Dendritic cell treated with granulocyte-macrophage colony-stimulating factor and Interleukin-4, amounts not matched to agents 40 ng/mL and 50 ng/mL, for 4 days (primary cell): ENCODE results near the gene ARL17A.
"Not testable (repeated sequence)": the region's sequence is repeated elsewhere in the genome, so short reads cannot be mapped to it uniquely, and the experiment has no call there.

Source experiments
- H3K27ac Mint-ChIP-seq: one replicate; pipeline ENCODE4 v1.8.0; 2022; ENCODE audit warnings: mild to moderate bottlenecking, mixed read lengths
- H3K27me3 Mint-ChIP-seq: one replicate; pipeline ENCODE4 v1.8.0; 2022; ENCODE audit warnings: mild to moderate bottlenecking, mixed read lengths
- H3K36me3 Mint-ChIP-seq: one replicate; pipeline ENCODE4 v1.8.0; 2022; ENCODE audit warnings: low read depth, mixed read lengths
- H3K4me1 Mint-ChIP-seq: one replicate; pipeline ENCODE4 v1.8.0; 2022; ENCODE audit warnings: low read depth, mixed read lengths
- H3K4me3 Mint-ChIP-seq: one replicate; pipeline ENCODE4 v1.8.0; 2022; ENCODE audit warnings: mild to moderate bottlenecking, moderate library complexity, mixed read lengths
- H3K9me3 Mint-ChIP-seq: one replicate; pipeline ENCODE4 v1.8.0; 2022; ENCODE audit warnings: mixed read lengths
- intact Hi-C: fragments of 100-400 bp; cut with micrococcal nuclease; formaldehyde crosslinking; loops from one replicate; pipeline ENCODE4 v1.15.0; 2022

Gene ARL17A

GRCh38 chr17:46481310-46481709 lies 98.2 kb downstream of the ARL17A start:
- H3K9me3 Mint-ChIP-seq, H3K27me3 Mint-ChIP-seq, H3K4me1 Mint-ChIP-seq: not testable (repeated sequence)

GRCh38 chr17:46478823-46479222 lies 100.7 kb downstream of the ARL17A start:
- H3K9me3 Mint-ChIP-seq, H3K27ac Mint-ChIP-seq, H3K36me3 Mint-ChIP-seq, intact Hi-C loops, H3K4me1 Mint-ChIP-seq, H3K27me3 Mint-ChIP-seq, H3K4me3 Mint-ChIP-seq: not testable (repeated sequence)

More at GRCh38 chr17:46481310-46481709, 98.2 kb downstream of the ARL17A start:
- H3K36me3 Mint-ChIP-seq, intact Hi-C loops, H3K4me3 Mint-ChIP-seq, H3K27ac Mint-ChIP-seq: not testable (repeated sequence)

- H3K4me1 Mint-ChIP-seq, H3K4me3 Mint-ChIP-seq, H3K9me3 Mint-ChIP-seq, intact Hi-C loops, H3K27me3 Mint-ChIP-seq, H3K36me3 Mint-ChIP-seq, H3K27ac Mint-ChIP-seq: not testable (repeated sequence)
Measured at GRCh38 chr17:46475583-46475982, 103.9 kb downstream of the ARL17A start.

- intact Hi-C loops, H3K27me3 Mint-ChIP-seq, H3K9me3 Mint-ChIP-seq, H3K27ac Mint-ChIP-seq, H3K4me3 Mint-ChIP-seq, H3K36me3 Mint-ChIP-seq, H3K4me1 Mint-ChIP-seq: not testable (repeated sequence)
Measured at GRCh38 chr17:46474489-46474888, 105.0 kb downstream of the ARL17A start.

GRCh38 chr17:46467618-46468017 lies 111.9 kb downstream of the ARL17A start:
- H3K9me3 Mint-ChIP-seq, H3K27me3 Mint-ChIP-seq, H3K27ac Mint-ChIP-seq, intact Hi-C loops, H3K4me1 Mint-ChIP-seq, H3K36me3 Mint-ChIP-seq, H3K4me3 Mint-ChIP-seq: not testable (repeated sequence)
